ENCODE data around the gene ELL2. TPM values are rescaled to one million over a fixed set of nuclear protein-coding genes. Genes with fewer than 3 reads are reported as not detected.

Gene ELL2
- total RNA-seq, 4 donors from 2014 or later = 32.4 to 50.3 (median 45.1) TPM

DNA sequence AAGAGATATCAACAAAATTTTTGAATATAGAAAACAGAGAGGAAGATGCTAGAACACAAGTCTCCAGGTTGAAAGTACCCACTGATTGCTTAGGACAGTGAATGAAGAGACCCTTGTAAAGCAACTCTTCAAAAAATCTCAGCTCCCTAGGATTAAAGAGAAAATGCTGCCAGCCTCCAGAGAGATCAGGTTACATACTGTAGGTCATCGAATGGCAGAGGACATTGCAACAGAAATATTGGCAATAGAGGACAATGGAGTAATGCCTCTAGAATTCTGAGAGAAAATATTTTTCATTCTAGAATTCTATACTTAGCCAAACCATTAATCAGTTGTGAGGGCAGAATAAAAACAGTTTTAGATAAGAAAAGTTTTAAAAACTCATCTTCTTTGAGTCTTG lies 43.1 kb upstream of the ELL2 start:
- H3K4me3 ChIP-seq (ENCODE audit: low read depth, poor library complexity, severe bottlenecking) = no peak overlapping the region
- 73 to 75% methylated on average over 1 of the region's 1 CpG for WGBS, 2 donors
- DNase-seq (ENCODE audit: low spot score in 2 of 2) = no peak
- intact Hi-C loops (cut with DNase I; ENCODE audit: low total_unique reads) = no loop called here
- TF ChIP-seq, protein P1, sequence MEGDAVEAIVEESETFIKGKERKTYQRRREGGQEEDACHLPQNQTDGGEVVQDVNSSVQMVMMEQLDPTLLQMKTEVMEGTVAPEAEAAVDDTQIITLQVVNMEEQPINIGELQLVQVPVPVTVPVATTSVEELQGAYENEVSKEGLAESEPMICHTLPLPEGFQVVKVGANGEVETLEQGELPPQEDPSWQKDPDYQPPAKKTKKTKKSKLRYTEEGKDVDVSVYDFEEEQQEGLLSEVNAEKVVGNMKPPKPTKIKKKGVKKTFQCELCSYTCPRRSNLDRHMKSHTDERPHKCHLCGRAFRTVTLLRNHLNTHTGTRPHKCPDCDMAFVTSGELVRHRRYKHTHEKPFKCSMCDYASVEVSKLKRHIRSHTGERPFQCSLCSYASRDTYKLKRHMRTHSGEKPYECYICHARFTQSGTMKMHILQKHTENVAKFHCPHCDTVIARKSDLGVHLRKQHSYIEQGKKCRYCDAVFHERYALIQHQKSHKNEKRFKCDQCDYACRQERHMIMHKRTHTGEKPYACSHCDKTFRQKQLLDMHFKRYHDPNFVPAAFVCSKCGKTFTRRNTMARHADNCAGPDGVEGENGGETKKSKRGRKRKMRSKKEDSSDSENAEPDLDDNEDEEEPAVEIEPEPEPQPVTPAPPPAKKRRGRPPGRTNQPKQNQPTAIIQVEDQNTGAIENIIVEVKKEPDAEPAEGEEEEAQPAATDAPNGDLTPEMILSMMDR (IDR thresholded peaks at IDR 0.05) = no peak
- no peak for TF ChIP-seq POLR2A (IDR thresholded peaks at IDR 0.05)

DNA sequence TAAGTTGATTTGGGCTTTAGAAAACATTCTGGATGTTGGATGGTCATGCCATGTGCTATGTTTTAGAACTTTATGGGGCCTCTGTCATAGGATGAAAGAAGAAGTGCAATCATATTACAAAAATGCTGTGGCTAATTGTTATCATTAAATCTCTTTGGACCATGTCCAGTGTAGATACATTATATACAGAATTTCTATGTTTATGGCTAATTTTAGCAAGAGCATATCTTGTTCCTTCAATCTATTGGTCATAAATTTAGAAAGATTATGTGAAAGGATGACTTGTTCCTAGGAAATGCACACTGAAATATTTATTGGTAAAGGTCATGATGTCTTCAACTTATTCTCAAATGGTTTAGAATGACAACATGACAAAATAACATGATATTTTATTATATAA lies 42.4 kb upstream of the ELL2 start:
- TF ChIP-seq, protein P1 (IDR thresholded peaks at IDR 0.05) = no peak
- no peak for TF ChIP-seq POLR2A (IDR thresholded peaks at IDR 0.05)
- intact Hi-C loops (cut with DNase I; ENCODE audit: low total_unique reads) = no loop called here
- no peak overlapping the region for H3K4me3 ChIP-seq (ENCODE audit: low read depth, poor library complexity, severe bottlenecking)
- DNase-seq (ENCODE audit: low spot score in 2 of 2) = no peak

DNA sequence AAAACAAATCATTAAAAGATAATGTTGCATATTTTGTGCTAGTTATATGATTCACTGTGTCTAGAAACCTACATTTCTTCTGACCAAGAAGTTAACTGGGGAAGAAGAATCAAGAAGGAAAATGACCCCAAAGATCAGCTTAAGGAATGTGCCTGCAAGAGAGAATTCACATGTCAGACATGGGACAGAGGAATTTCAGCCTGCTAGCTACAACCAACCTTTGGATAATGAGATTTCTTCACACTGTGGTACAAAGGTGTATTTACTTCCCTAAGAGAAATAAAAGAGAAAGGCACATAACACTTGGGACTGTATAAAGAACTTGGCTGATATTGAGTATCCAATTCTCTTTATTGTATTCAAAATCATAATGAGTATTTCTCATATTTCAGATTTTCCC lies 39.6 kb upstream of the ELL2 start:
- intact Hi-C loops (cut with DNase I; ENCODE audit: low total_unique reads) = no loop called here
- no peak overlapping the region for H3K4me3 ChIP-seq (ENCODE audit: low read depth, poor library complexity, severe bottlenecking)
- no peak for DNase-seq (ENCODE audit: low spot score in 2 of 2)
- TF ChIP-seq, protein P1 (IDR thresholded peaks at IDR 0.05) = no peak
- TF ChIP-seq POLR2A (IDR thresholded peaks at IDR 0.05) = no peak

DNA sequence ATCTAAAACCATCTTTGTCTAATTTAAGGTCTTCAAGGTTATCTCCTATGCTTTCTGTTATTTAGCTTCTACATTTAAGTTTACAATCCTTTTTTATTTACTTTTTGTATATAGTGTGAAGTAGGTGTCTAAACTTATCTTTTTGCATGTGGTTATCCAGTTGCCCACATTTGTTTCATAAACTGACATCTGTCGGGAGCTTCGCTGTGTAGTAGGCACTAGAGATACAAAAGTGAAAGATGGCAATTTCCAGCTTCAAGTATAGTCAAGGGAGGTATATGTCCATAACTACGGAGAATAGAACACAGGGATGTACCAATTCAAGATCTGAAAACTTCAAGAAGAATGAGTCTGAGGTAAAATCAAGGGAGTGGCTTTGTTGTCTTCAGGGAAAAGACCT lies 38.7 kb upstream of the ELL2 start:
- TF ChIP-seq, protein P1 (IDR thresholded peaks at IDR 0.05) = no peak
- TF ChIP-seq POLR2A (IDR thresholded peaks at IDR 0.05) = no peak
- 92 to 95% methylated on average over 3 of the region's 3 CpGs for WGBS, 2 donors
- H3K4me3 ChIP-seq (ENCODE audit: low read depth, poor library complexity, severe bottlenecking) = no peak overlapping the region
- no peak for DNase-seq (ENCODE audit: low spot score in 2 of 2)
- intact Hi-C loops (cut with DNase I; ENCODE audit: low total_unique reads) = no loop called here

DNA sequence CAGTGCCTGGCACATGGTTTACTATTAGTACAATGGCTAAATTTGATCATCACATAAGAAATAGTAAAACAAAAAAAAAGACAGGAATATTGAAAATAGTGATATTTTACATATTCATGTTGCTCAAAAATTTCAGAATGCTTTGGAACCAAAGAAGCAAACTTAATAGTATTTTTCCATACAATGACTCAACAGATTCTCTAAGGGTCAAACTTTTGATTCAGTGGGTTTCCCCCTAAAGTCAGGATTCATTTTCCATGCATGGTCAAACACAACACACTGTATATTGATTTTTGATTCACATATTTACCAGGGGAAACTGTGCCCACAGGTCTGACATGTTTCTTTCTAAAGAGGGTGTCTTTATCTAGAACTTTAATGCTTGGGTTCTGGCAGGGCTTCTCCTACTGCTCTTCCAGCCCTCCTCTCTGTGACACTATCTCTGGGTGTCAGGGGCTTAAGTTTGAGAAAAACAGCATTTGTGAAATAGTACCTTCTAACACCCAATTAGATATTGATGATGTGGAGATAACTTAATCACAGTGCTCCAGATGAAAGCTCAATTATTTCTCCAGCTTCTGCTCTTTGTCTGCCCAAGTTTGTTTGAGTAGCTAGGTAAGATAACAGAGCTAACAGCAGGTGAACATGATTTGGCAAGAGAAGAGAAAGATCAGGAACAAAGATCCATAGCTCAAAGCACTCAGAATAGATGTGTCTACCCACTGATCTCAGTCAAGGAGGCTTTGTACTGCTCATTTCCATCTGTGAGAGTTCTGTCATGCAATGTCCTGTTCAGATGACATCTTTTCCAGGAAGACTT lies 35.5 kb upstream of the ELL2 start:
- intact Hi-C loops (cut with DNase I; ENCODE audit: low total_unique reads) = no loop called here
- H3K4me3 ChIP-seq (ENCODE audit: low read depth, poor library complexity, severe bottlenecking) = no peak overlapping the region
- TF ChIP-seq, protein P1 (IDR thresholded peaks at IDR 0.05) = no peak
- no peak for DNase-seq (ENCODE audit: low spot score in 2 of 2)

DNA sequence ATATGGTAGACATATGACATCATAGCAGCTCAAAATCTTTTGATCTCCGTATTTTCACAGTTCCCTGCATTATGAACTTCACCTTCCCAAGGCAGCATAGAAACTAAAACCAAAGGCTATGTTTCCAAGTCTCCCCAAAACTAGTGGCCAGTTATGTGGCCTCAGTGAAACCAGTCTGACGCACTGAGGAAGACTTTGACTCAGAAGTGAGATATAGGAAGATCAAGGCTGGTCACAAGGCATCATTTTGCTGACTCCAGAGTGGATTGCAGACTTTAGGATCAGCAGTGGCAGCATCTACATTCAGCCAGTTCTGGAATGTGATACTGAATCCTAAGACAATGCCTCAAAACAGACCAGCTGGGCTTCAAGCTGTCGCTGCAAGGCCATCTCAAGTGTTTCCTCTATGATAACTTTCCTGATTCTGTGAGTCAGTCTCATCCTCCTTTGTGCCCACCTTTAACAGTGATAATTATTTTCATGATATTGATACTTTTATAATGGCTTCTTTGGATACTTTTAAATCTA lies 34.4 kb upstream of the ELL2 start:
- H3K4me3 ChIP-seq (ENCODE audit: low read depth, poor library complexity, severe bottlenecking) = no peak overlapping the region
- intact Hi-C loops (cut with DNase I; ENCODE audit: low total_unique reads) = no loop called here
- TF ChIP-seq, protein P1 (IDR thresholded peaks at IDR 0.05) = no peak
- TF ChIP-seq POLR2A (IDR thresholded peaks at IDR 0.05) = no peak
- WGBS, 2 donors = 90 to 91% methylated on average over 3 of the region's 3 CpGs
- DNase-seq (ENCODE audit: low spot score in 2 of 2) = no peak
